Measurements from ENCODE around the gene MKRN2. TPM values are rescaled to one million over a fixed set of nuclear protein-coding genes. Genes with fewer than 3 reads are reported as not detected.
"Not testable (repeated sequence)": the region's sequence is repeated elsewhere in the genome, so short reads cannot be mapped to it uniquely, and the experiment has no call there.

Gene MKRN2
- total and polyA plus RNA-seq, 2 of the 4 experiments (the other 2 are of a cell fraction) = 44.4 to 65.6 TPM

DNA sequence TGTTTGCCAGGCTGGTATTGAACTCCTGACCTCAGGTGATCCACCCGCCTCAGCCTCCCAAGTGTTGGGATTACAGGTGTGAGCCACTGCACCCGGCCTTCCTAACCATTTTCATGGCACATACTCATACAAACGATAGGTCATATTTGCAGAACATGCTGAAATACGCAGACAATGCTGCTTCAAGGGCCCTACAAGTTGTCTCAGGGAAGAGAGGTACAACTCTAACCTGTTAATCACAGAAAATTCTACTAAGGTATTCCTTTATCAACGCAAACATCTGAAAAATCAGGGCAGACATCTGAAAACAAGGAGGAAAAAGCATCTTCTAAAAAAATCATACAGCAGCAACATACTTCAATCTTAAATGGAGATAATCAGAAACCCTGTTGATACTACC lies 67.2 kb downstream of the MKRN2 start:
- Histone ChIP-seq H2BK20ac (ENCODE audit: low read depth, low read length) (no peak overlapping the region), H3K27ac (ENCODE audit: insufficient read depth, low read length) (no peak overlapping the region), H3K4me2 (ENCODE audit: low read depth, low read length) (no peak overlapping the region), H2BK15ac (ENCODE audit: low read depth, low read length) (no peak overlapping the region), H3K27me3 (ENCODE audit: control insufficient read depth, insufficient read depth, low read length) (no peaks in the 10 kb centered on the region), H2AK9ac (replicated peaks; ENCODE audit: low read depth, low read length, poor library complexity) (no peak overlapping the region), H3K9ac (ENCODE audit: low read depth, low read length) (no peak overlapping the region), H2AK5ac (ENCODE audit: low read depth, low read length) (no peak overlapping the region), H3K18ac (ENCODE audit: low read depth, low read length) (no peak overlapping the region), H4K5ac (ENCODE audit: low read depth, low read length) (no peak overlapping the region), H3K9me1 (ENCODE audit: insufficient read depth, low read length) (peaks cover 17% of the 10 kb centered on the region), H3K56ac (ENCODE audit: extremely low read depth, insufficient read depth, low read length) (no peak overlapping the region), H4K20me1 (ENCODE audit: insufficient read depth, low read length) (peaks cover 90% of the 10 kb centered on the region), H3K23ac (ENCODE audit: low read depth, low read length) (no peak overlapping the region), H2AFZ (replicated peaks; ENCODE audit: low read length, poor library complexity) (no peak overlapping the region), H3K4ac (ENCODE audit: low read depth, low read length) (no peak overlapping the region), H3K4me1 (ENCODE audit: control insufficient read depth, insufficient read depth, low read length) (peaks cover 12% of the 10 kb centered on the region), H3K36me3 (ENCODE audit: control insufficient read depth, insufficient read depth, low read length) (no peaks in the 10 kb centered on the region), H3K4me3 (ENCODE audit: insufficient read depth, low read depth, low read length) (no peak overlapping the region), H2BK5ac (ENCODE audit: low read depth, low read length, poor library complexity, severe bottlenecking) (no peak overlapping the region), H3K79me1 (ENCODE audit: low read depth in 1 of 2, low read length in 2 of 2) (peaks cover 6 to 70% of the 10 kb centered on the region in 2 experiments), H3K9me3 (ENCODE audit: control insufficient read depth, insufficient read depth, low read length) (no peaks in the 10 kb centered on the region), H4K8ac (ENCODE audit: low read depth in 2 of 2, low read length in 2 of 2) (no peak overlapping the region), H2BK120ac (ENCODE audit: low read depth, low read length) (no peak overlapping the region), H4K91ac (ENCODE audit: insufficient read depth, low read depth, low read length) (no peak overlapping the region), H3K14ac (replicated peaks; ENCODE audit: low read depth, low read length) (no peak overlapping the region)
- BruUV-seq (replicated peaks) = no TSS peak
- DNase-seq = no peak
- CTCF ChIA-PET = no interaction called here
- TF ChIP-seq RFX5 (IDR thresholded peaks at IDR 0.05; ENCODE audit: low read depth, low read length) = no peak
- no peak for TF ChIP-seq RAD21 (IDR thresholded peaks at IDR 0.05; ENCODE audit: low read length)
- in situ Hi-C loops (cut with MboI; ENCODE audit: low sequenced_read_pairs) (no loop called here), intact Hi-C loops (cut with micrococcal nuclease) (no loop called here), dilution Hi-C loops (cut with HindIII; ENCODE audit: low sequenced_read_pairs, unreplicated experiment) (no loop called here)
- WGBS, 2 experiments (ENCODE audit: extremely low coverage in 2 of 2, insufficient read length in 1 of 2) = 100% methylated on average over 1 of the region's 5 CpGs; no CpG with 5 or more reads in 1 of the 2 experiments
- ATAC-seq (ENCODE audit: low read depth) = no peak
- POLR2A ChIA-PET (ENCODE audit: unreplicated experiment) = no interaction called here

- H2BK20ac ChIP-seq (ENCODE audit: low read depth, low read length); H3K27ac ChIP-seq (ENCODE audit: insufficient read depth, low read length); H4K8ac ChIP-seq (ENCODE audit: low read depth in 2 of 2, low read length in 2 of 2); H3K9ac ChIP-seq (ENCODE audit: low read depth, low read length); H2AK9ac ChIP-seq (replicated peaks; ENCODE audit: low read depth, low read length, poor library complexity); H3K27me3 ChIP-seq (ENCODE audit: control insufficient read depth, insufficient read depth, low read length); H2AFZ ChIP-seq (replicated peaks; ENCODE audit: low read length, poor library complexity); H4K5ac ChIP-seq (ENCODE audit: low read depth, low read length); H2AK5ac ChIP-seq (ENCODE audit: low read depth, low read length); H3K14ac ChIP-seq (replicated peaks; ENCODE audit: low read depth, low read length); H3K4me2 ChIP-seq (ENCODE audit: low read depth, low read length); dilution Hi-C loops (cut with HindIII; ENCODE audit: low sequenced_read_pairs, unreplicated experiment); H3K18ac ChIP-seq (ENCODE audit: low read depth, low read length); H3K23ac ChIP-seq (ENCODE audit: low read depth, low read length); H3K56ac ChIP-seq (ENCODE audit: extremely low read depth, insufficient read depth, low read length); H2BK120ac ChIP-seq (ENCODE audit: low read depth, low read length); BruUV-seq (replicated peaks); H4K91ac ChIP-seq (ENCODE audit: insufficient read depth, low read depth, low read length); in situ Hi-C loops (cut with MboI; ENCODE audit: low sequenced_read_pairs); DNase-seq; H3K4me3 ChIP-seq (ENCODE audit: insufficient read depth, low read depth, low read length); H2BK5ac ChIP-seq (ENCODE audit: low read depth, low read length, poor library complexity, severe bottlenecking); H3K36me3 ChIP-seq (ENCODE audit: control insufficient read depth, insufficient read depth, low read length); H3K4ac ChIP-seq (ENCODE audit: low read depth, low read length); H3K9me3 ChIP-seq (ENCODE audit: control insufficient read depth, insufficient read depth, low read length); ATAC-seq (ENCODE audit: low read depth); H2BK15ac ChIP-seq (ENCODE audit: low read depth, low read length); intact Hi-C loops (cut with micrococcal nuclease): not testable (repeated sequence)
- Histone ChIP-seq H3K4me1 (ENCODE audit: control insufficient read depth, insufficient read depth, low read length) (peaks cover 14% of the 10 kb centered on the region), H3K9me1 (ENCODE audit: insufficient read depth, low read length) (peaks cover 22% of the 10 kb centered on the region), H4K20me1 (ENCODE audit: insufficient read depth, low read length) (peaks cover 91% of the 10 kb centered on the region), H3K79me1 (ENCODE audit: low read depth in 1 of 2, low read length in 2 of 2) (peaks cover 6 to 70% of the 10 kb centered on the region in 2 experiments)
- no CpG with 5 or more reads among the region's 3 CpGs for WGBS, 2 experiments (ENCODE audit: extremely low coverage in 2 of 2, insufficient read length in 1 of 2)
- POLR2A ChIA-PET (ENCODE audit: unreplicated experiment) = interaction anchor here (0.6 kb wide), 1 partner anchor 54 kb away, joined by 5 read pairs; no protein-coding TSS in a partner anchor
- CTCF ChIA-PET = interaction anchor here (0.6 to 0.8 kb wide), 2 partner anchors 10 to 13 kb away, joined by 6 read pairs; no protein-coding TSS in a partner anchor
Measured at GRCh38 chr3:12624964-12625363, 68.1 kb downstream of the MKRN2 start.

Measured in IMR-90 (cell line).